T-helper 17 cell (primary cell): ENCODE data around the gene AGR3. TPM values are rescaled to one million over a fixed set of nuclear protein-coding genes. Genes with fewer than 3 reads are reported as not detected.

Experiments used
- ATAC-seq: fragments of 150-1000 bp; cut with Tn5 transposase; 2 replicates; pipeline ENCODE4 v1.10.0; 2021; ENCODE audit warnings: mild to moderate bottlenecking, moderate library complexity
- DNase-seq, 3 donors: peaks; one replicate each; pipeline versions ENCODE4 v3.0.0 to v3.0.0-alpha.2; 2020 to 2021
- H3K9me3 ChIP-seq: one replicate; pipeline ENCODE4 v1.7.0; 2013; ENCODE audit warnings: low read length, mild to moderate bottlenecking; ENCODE audit not compliant: control insufficient read depth, poor library complexity, severe bottlenecking
- H3K27ac Mint-ChIP-seq: one replicate; pipeline ENCODE4 v1.8.0; 2022; ENCODE audit warnings: mild to moderate bottlenecking, moderate library complexity, mixed read lengths
- H3K27me3 Mint-ChIP-seq: one replicate; pipeline ENCODE4 v1.8.0; 2022; ENCODE audit warnings: mixed read lengths
- H3K36me3 Mint-ChIP-seq: one replicate; pipeline ENCODE4 v1.8.0; 2022; ENCODE audit warnings: low read depth, mixed read lengths
- H3K4me1 Mint-ChIP-seq: one replicate; pipeline ENCODE4 v1.8.0; 2022; ENCODE audit warnings: mild to moderate bottlenecking, mixed read lengths
- H3K4me3 Mint-ChIP-seq: one replicate; pipeline ENCODE4 v1.8.0; 2022; ENCODE audit warnings: mild to moderate bottlenecking, moderate library complexity, mixed read lengths
- total RNA-seq, 4 donors: library from RNA in 2 of 4; stranded (reverse) in 2 of 4; gene quantifications; one replicate each; pipeline ENCODE4 v1.2.3 and lab custom pipeline; 2022 to 2026

Gene AGR3
- total RNA-seq, 2 donors from 2014 or later = not detected

DNA sequence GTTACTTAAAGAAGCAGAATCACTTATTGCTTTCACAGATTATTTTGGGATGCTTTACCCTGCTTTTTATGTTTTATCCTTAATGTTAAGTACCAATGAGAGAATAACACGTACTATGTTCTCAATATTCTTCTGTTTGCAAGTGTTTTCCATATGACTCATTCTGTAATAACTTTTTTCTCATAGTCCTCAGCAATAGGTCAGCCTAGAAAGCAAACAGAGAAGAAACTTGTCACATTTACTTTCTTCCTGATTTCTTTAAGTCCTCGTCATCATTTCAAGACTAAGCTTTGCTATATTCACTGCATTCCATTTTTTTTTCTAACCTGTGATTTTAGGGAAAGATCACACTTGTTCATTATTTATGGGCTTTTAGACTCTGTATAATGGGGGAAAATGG is 70.2 kb downstream of the AGR3 start:
- H3K27ac Mint-ChIP-seq = no peak overlapping the region
- H3K27me3 Mint-ChIP-seq = peaks cover 37% of the 10 kb centered on the region
- H3K4me3 Mint-ChIP-seq = no peak overlapping the region
- no peak for ATAC-seq
- peaks cover 3% of the 10 kb centered on the region for H3K36me3 Mint-ChIP-seq
- DNase-seq = no peak
- no peaks in the 10 kb centered on the region for H3K4me1 Mint-ChIP-seq
- no peaks in the 10 kb centered on the region for H3K9me3 ChIP-seq

GRCh38 chr7:16810573-16810972 is 71.2 kb downstream of the AGR3 start:
- H3K9me3 ChIP-seq = no peaks in the 10 kb centered on the region
- ATAC-seq (no peak), DNase-seq (no peak)
- H3K4me1 Mint-ChIP-seq = no peaks in the 10 kb centered on the region
- no peak overlapping the region for H3K4me3 Mint-ChIP-seq
- H3K36me3 Mint-ChIP-seq = peaks cover 3% of the 10 kb centered on the region
- peaks cover 33% of the 10 kb centered on the region for H3K27me3 Mint-ChIP-seq
- H3K27ac Mint-ChIP-seq = no peak overlapping the region

DNA sequence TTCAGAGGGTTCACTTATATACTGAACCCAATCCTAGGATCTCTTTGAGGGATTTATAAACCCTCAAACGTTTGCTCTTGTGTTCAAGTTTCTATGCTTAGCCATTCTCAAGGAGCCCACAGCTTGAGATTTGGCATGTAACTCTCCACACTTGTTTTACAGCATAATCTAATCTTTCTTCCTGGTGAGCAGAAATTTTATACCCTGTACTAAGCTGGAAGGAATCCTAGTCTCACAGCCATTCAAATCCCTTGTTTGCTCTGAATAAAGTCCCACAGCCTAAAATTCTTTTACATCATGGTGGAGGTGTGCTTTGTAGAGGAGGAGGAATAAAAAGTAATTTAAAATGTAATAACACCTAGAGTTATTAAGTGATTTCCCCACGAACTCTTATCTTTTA is 71.7 kb downstream of the AGR3 start:
- no peak for DNase-seq
- peaks cover 3% of the 10 kb centered on the region for H3K36me3 Mint-ChIP-seq
- H3K4me1 Mint-ChIP-seq = no peaks in the 10 kb centered on the region
- no peak overlapping the region for H3K4me3 Mint-ChIP-seq
- H3K9me3 ChIP-seq = no peaks in the 10 kb centered on the region
- H3K27me3 Mint-ChIP-seq = peaks cover 29% of the 10 kb centered on the region
- no peak overlapping the region for H3K27ac Mint-ChIP-seq
- ATAC-seq = no peak

Other genes with a start within 250 kb of the AGR3 start
- 1 to 10 TPM; 6.8 to 6.9 TPM for gene ANKMY2, start 236.2 kb downstream of the AGR3 start, total RNA-seq
- 10 to 100 TPM; 24.0 to 29.4 TPM for gene BZW2, start 235.8 kb downstream of the AGR3 start, total RNA-seq
- gene TSPAN13, start 128.2 kb downstream of the AGR3 start, total RNA-seq = 1 to 10 TPM in 1 of 2 donors, under 1 TPM in 1; 0.42 to 1.4 TPM
- gene AGR2, start 77.0 kb downstream of the AGR3 start, total RNA-seq = not detected